ENCODE results near the gene BICC1.

The BICC1 gene

GRCh38 chr10:58795560-58795959 is 282.9 kb downstream of the BICC1 start:
- DNase-seq: no peak

- DNase-seq: no peak
These were observed 283.6 kb downstream of the BICC1 start for GRCh38 chr10:58796242-58796641.

GRCh38 chr10:58796824-58797223 is 284.2 kb downstream of the BICC1 start:
- DNase-seq: no peak

GRCh38 chr10:58797356-58797755 is 284.7 kb downstream of the BICC1 start:
- no peak for DNase-seq

GRCh38 chr10:58802047-58802446 is 289.4 kb downstream of the BICC1 start:
- no peak for DNase-seq

- DNase-seq: no peak
These were observed 293.7 kb downstream of the BICC1 start for GRCh38 chr10:58806323-58806722.

- no peak for DNase-seq
These were observed 294.4 kb downstream of the BICC1 start for GRCh38 chr10:58806970-58807628.

- DNase-seq: no peak
These were observed 295.0 kb downstream of the BICC1 start for GRCh38 chr10:58807629-58808022.

- DNase-seq: no peak
These were observed 298.1 kb downstream of the BICC1 start for GRCh38 chr10:58810751-58811150.

- DNase-seq: no peak
These were observed 300.9 kb downstream of the BICC1 start for GRCh38 chr10:58813573-58813972.

- no peak for DNase-seq
These were observed 304.7 kb downstream of the BICC1 start for GRCh38 chr10:58817201-58817846.

GRCh38 chr10:58818900-58819299 is 306.2 kb downstream of the BICC1 start:
- DNase-seq: no peak

- no peak for DNase-seq
These were observed 307.7 kb downstream of the BICC1 start for GRCh38 chr10:58820386-58820785.

- no peak for DNase-seq
These were observed 308.4 kb downstream of the BICC1 start for GRCh38 chr10:58820861-58821751.

- no peak for DNase-seq
These were observed 309.0 kb downstream of the BICC1 start for GRCh38 chr10:58821752-58822056.

- no peak for DNase-seq
These were observed 311.3 kb downstream of the BICC1 start for GRCh38 chr10:58823983-58824382.

GRCh38 chr10:58824396-58824795 is 311.7 kb downstream of the BICC1 start:
- no peak for DNase-seq

- DNase-seq: no peak
These were observed 314.0 kb downstream of the BICC1 start for GRCh38 chr10:58826694-58827093.

GRCh38 chr10:58827381-58827780 is 314.7 kb downstream of the BICC1 start:
- no peak for DNase-seq

GRCh38 chr10:58829839-58830238 is 317.2 kb downstream of the BICC1 start:
- no peak for DNase-seq

GRCh38 chr10:58830697-58831096 is 318.0 kb downstream of the BICC1 start:
- DNase-seq: no peak

GRCh38 chr10:58833771-58834561 is 321.3 kb downstream of the BICC1 start:
- DNase-seq: no peak

- DNase-seq: no peak
These were observed 323.6 kb downstream of the BICC1 start for GRCh38 chr10:58836176-58836700.
